ENCODE measurements around the gene XRCC4. TPM values are rescaled to one million over a fixed set of nuclear protein-coding genes. Genes with fewer than 3 reads are reported as not detected.

The XRCC4 gene
- total and polyA plus RNA-seq, 2 of the 13 experiments (the other 11 are each of a cell fraction or from before 2014, with no cell fraction given), result 2.8 to 12.6 TPM

DNA sequence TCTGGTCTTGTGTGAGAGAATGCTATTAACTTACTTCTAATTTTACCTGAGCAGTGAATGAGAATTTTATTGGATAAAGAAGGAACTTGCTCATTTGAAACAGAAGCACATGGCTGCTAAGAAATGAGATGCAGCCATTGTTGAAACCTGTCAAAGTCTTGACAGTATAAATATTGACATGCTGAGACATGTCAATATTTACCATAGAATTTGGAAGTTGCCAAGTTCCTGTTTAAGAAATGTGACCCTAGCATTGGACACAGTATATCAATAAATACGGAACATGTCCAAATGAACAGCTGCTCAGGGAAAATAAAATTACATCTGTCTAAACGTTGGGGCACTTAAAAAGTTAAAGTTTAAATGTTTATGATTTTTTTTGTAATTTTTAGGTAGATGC lies 7.8 kb downstream of the XRCC4 start (continued):
- TF ChIP-seq, protein P1, sequence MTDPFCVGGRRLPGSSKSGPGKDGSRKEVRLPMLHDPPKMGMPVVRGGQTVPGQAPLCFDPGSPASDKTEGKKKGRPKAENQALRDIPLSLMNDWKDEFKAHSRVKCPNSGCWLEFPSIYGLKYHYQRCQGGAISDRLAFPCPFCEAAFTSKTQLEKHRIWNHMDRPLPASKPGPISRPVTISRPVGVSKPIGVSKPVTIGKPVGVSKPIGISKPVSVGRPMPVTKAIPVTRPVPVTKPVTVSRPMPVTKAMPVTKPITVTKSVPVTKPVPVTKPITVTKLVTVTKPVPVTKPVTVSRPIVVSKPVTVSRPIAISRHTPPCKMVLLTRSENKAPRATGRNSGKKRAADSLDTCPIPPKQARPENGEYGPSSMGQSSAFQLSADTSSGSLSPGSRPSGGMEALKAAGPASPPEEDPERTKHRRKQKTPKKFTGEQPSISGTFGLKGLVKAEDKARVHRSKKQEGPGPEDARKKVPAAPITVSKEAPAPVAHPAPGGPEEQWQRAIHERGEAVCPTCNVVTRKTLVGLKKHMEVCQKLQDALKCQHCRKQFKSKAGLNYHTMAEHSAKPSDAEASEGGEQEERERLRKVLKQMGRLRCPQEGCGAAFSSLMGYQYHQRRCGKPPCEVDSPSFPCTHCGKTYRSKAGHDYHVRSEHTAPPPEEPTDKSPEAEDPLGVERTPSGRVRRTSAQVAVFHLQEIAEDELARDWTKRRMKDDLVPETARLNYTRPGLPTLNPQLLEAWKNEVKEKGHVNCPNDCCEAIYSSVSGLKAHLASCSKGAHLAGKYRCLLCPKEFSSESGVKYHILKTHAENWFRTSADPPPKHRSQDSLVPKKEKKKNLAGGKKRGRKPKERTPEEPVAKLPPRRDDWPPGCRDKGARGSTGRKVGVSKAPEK (CRISPR knock-in tag; IDR thresholded peaks at IDR 0.05; ENCODE audit: borderline replicate concordance), result no peak
- TF ChIP-seq ZNF468 (CRISPR knock-in tag; IDR thresholded peaks at IDR 0.05) (no peak), HNRNPL (IDR thresholded peaks at IDR 0.05; ENCODE audit: low read depth, low read length) (no peak), ZNF383 (CRISPR knock-in tag; IDR thresholded peaks at IDR 0.05; ENCODE audit: borderline replicate concordance) (no peak), ZMYM3 (CRISPR knock-in tag; IDR thresholded peaks at IDR 0.05) (no peak), ZNF550 (CRISPR knock-in tag; IDR thresholded peaks at IDR 0.05; ENCODE audit: borderline replicate concordance) (no peak), ZNF232 (CRISPR knock-in tag; IDR thresholded peaks at IDR 0.05; ENCODE audit: borderline replicate concordance) (no peak), KDM3A (CRISPR knock-in tag; IDR thresholded peaks at IDR 0.05; ENCODE audit: low read depth) (no peak), NFYB (CRISPR knock-in tag; IDR thresholded peaks at IDR 0.05) (no peak), PHF20 (CRISPR knock-in tag; IDR thresholded peaks at IDR 0.05) (no peak), ZFP82 (CRISPR knock-in tag; IDR thresholded peaks at IDR 0.05; ENCODE audit: borderline replicate concordance) (no peak), NFYC (CRISPR knock-in tag; IDR thresholded peaks at IDR 0.05) (no peak), CCAR2 (optimal IDR thresholded peaks at IDR 0.05; ENCODE audit: low read depth, low read length) (no peak), ZNF841 (CRISPR knock-in tag; IDR thresholded peaks at IDR 0.05; ENCODE audit: borderline replicate concordance) (no peak), HMG20A (CRISPR knock-in tag; IDR thresholded peaks at IDR 0.05; ENCODE audit: borderline replicate concordance) (peak; percentile 100), ZNF839 (CRISPR knock-in tag; IDR thresholded peaks at IDR 0.05; ENCODE audit: borderline replicate concordance) (no peak), SP1 (IDR thresholded peaks at IDR 0.05) (no peak), SP1 (CRISPR knock-in tag; IDR thresholded peaks at IDR 0.05) (no peak), ZNF614 (CRISPR knock-in tag; IDR thresholded peaks at IDR 0.05; ENCODE audit: borderline replicate concordance) (peak; percentile 73; the same call in 1 of the 2 replicates), MIER2 (CRISPR knock-in tag; IDR thresholded peaks at IDR 0.05) (no peak), ELF3 (CRISPR knock-in tag; IDR thresholded peaks at IDR 0.05) (peak; percentile 97), ZSCAN22 (CRISPR knock-in tag; IDR thresholded peaks at IDR 0.05) (no peak)
- TF ChIP-seq, protein P2, sequence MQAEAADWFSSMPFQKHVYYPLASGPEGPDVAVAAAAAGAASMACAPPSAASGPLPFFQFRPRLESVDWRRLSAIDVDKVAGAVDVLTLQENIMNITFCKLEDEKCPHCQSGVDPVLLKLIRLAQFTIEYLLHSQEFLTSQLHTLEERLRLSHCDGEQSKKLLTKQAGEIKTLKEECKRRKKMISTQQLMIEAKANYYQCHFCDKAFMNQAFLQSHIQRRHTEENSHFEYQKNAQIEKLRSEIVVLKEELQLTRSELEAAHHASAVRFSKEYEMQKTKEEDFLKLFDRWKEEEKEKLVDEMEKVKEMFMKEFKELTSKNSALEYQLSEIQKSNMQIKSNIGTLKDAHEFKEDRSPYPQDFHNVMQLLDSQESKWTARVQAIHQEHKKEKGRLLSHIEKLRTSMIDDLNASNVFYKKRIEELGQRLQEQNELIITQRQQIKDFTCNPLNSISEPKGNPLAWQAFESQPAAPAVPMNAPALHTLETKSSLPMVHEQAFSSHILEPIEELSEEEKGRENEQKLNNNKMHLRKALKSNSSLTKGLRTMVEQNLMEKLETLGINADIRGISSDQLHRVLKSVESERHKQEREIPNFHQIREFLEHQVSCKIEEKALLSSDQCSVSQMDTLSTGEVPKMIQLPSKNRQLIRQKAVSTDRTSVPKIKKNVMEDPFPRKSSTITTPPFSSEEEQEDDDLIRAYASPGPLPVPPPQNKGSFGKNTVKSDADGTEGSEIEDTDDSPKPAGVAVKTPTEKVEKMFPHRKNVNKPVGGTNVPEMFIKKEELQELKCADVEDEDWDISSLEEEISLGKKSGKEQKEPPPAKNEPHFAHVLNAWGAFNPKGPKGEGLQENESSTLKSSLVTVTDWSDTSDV (CRISPR knock-in tag; IDR thresholded peaks at IDR 0.05), result no peak
- TF ChIP-seq, protein P3, sequence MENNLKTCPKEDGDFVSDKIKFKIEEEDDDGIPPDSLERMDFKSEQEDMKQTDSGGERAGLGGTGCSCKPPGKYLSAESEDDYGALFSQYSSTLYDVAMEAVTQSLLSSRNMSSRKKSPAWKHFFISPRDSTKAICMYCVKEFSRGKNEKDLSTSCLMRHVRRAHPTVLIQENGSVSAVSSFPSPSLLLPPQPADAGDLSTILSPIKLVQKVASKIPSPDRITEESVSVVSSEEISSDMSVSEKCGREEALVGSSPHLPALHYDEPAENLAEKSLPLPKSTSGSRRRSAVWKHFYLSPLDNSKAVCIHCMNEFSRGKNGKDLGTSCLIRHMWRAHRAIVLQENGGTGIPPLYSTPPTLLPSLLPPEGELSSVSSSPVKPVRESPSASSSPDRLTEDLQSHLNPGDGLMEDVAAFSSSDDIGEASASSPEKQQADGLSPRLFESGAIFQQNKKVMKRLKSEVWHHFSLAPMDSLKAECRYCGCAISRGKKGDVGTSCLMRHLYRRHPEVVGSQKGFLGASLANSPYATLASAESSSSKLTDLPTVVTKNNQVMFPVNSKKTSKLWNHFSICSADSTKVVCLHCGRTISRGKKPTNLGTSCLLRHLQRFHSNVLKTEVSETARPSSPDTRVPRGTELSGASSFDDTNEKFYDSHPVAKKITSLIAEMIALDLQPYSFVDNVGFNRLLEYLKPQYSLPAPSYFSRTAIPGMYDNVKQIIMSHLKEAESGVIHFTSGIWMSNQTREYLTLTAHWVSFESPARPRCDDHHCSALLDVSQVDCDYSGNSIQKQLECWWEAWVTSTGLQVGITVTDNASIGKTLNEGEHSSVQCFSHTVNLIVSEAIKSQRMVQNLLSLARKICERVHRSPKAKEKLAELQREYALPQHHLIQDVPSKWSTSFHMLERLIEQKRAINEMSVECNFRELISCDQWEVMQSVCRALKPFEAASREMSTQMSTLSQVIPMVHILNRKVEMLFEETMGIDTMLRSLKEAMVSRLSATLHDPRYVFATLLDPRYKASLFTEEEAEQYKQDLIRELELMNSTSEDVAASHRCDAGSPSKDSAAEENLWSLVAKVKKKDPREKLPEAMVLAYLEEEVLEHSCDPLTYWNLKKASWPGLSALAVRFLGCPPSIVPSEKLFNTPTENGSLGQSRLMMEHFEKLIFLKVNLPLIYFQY (CRISPR knock-in tag; IDR thresholded peaks at IDR 0.05; ENCODE audit: borderline replicate concordance), result peak; percentile 40; the same call in 1 of the 2 replicates
